Activated CD8-positive, alpha-beta memory T cell treated with anti-CD3 and anti-CD28 coated beads, Interleukin-2, amount 10 ng/mL, durations not matched to agents 7 days and 5 days (primary cell): ENCODE data around the gene DPM2. TPM values are rescaled to one million over a fixed set of nuclear protein-coding genes. Genes with fewer than 3 reads are reported as not detected.

Experiments used
- ATAC-seq: fragments of 150-1000 bp; cut with Tn5 transposase; one replicate; pipeline ENCODE4 v1.10.0; 2021; ENCODE audit warnings: moderate library complexity
- CTCF ChIA-PET: fragments of 350-600 bp; sonication (Branson Sonifier 250); formaldehyde crosslinking; loops from one replicate; lab custom pipeline; 2021; ENCODE audit warnings: antibody characterized with exemption; lab: Charles Lee
- DNase-seq: peaks from one replicate; pipeline ENCODE4 v3.0.0-alpha.2; 2020
- H3K27ac Mint-ChIP-seq: one replicate; pipeline ENCODE4 v1.8.0; 2021; ENCODE audit warnings: mild to moderate bottlenecking, mixed read lengths
- H3K27me3 Mint-ChIP-seq: one replicate; pipeline ENCODE4 v1.8.0; 2021; ENCODE audit warnings: mixed read lengths
- H3K36me3 Mint-ChIP-seq: one replicate; pipeline ENCODE4 v1.8.0; 2021; ENCODE audit warnings: mild to moderate bottlenecking, mixed read lengths
- H3K4me1 Mint-ChIP-seq: one replicate; pipeline ENCODE4 v1.8.0; 2021; ENCODE audit warnings: mixed read lengths
- H3K4me3 Mint-ChIP-seq: one replicate; pipeline ENCODE4 v1.8.0; 2021; ENCODE audit warnings: mild to moderate bottlenecking, moderate library complexity, mixed read lengths
- H3K9me3 Mint-ChIP-seq: one replicate; pipeline ENCODE4 v1.8.0; 2022; ENCODE audit warnings: low read depth, mixed read lengths
- total RNA-seq, 2 experiments: library from RNA; stranded (reverse); gene quantifications; one replicate each; pipeline ENCODE4 v1.2.3, GENCODE V29; 2021

Gene DPM2
- total RNA-seq, 2 experiments from 2014 or later = 51.4 to 53.5 TPM

DNA sequence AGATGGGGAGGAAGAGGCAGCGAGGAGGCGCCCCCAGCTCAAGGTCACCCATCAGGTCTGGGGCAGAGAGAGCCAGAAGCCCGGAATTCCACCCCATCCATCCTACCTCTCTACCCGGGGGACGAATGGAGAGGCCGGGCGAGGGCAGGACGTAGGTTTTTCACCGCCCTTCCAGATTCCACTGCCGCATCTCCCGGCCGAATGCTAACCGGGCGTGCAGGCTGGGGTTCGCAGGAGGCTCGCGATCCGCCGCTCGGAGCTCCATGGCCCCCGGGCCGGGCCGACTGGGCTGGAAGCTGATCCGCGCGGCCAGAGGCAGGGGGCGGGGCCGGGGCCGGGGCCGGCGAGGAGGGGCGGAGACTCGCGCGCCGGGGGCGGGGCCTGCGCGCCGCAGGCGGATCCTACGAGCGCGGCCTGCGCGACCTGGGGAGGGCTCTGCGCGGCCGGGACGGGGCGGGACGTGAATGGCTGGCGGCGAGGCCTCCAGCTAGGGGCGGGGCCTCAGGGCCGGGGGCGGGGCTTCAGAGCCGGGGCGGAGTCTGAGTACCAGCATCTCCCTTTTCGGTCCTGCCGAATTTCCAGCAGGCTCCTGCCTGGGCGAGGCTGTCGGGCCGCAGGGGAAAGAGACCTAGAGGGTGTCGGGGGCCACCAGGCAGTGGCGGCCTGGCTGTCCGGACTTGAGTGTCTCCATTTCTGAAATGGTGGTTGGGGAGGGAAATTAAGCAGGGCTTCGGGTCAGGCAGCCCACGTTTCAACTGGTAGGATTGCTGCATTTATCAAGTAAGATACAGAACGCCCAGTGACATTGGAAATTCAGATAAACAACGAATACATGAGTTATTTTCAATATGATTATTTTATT lies 20.7 kb downstream of the DPM2 start, which contains the start of gene ST6GALNAC4:
Gene ST6GALNAC4, minus strand, starts transcription at position 322 of the 862 bp plus-strand sequence. CDS start 622 bp downstream, outside the sequence.
- ATAC-seq = peak; percentile 94
- peak within 1 kb of the TSS; percentile 81 for H3K4me3 Mint-ChIP-seq
- peaks cover 18% of the 10 kb centered on the region for H3K36me3 Mint-ChIP-seq
- peak; percentile 96 for DNase-seq
- peak within 1 kb of the TSS; percentile 91 for H3K27ac Mint-ChIP-seq
- CTCF ChIA-PET = interaction anchor here (0.8 to 4.2 kb wide), 18 partner anchors 10 to 201 kb away, joined by 3 to 26 read pairs (median 5); partner anchors contain the start of genes CDK9, NAIF1, SH2D3C and SLC25A25
- peaks cover under 1% of the 10 kb centered on the region for H3K27me3 Mint-ChIP-seq
- no peaks in the 10 kb centered on the region for H3K9me3 Mint-ChIP-seq
- peaks cover 75% of the 10 kb centered on the region for H3K4me1 Mint-ChIP-seq

DNA sequence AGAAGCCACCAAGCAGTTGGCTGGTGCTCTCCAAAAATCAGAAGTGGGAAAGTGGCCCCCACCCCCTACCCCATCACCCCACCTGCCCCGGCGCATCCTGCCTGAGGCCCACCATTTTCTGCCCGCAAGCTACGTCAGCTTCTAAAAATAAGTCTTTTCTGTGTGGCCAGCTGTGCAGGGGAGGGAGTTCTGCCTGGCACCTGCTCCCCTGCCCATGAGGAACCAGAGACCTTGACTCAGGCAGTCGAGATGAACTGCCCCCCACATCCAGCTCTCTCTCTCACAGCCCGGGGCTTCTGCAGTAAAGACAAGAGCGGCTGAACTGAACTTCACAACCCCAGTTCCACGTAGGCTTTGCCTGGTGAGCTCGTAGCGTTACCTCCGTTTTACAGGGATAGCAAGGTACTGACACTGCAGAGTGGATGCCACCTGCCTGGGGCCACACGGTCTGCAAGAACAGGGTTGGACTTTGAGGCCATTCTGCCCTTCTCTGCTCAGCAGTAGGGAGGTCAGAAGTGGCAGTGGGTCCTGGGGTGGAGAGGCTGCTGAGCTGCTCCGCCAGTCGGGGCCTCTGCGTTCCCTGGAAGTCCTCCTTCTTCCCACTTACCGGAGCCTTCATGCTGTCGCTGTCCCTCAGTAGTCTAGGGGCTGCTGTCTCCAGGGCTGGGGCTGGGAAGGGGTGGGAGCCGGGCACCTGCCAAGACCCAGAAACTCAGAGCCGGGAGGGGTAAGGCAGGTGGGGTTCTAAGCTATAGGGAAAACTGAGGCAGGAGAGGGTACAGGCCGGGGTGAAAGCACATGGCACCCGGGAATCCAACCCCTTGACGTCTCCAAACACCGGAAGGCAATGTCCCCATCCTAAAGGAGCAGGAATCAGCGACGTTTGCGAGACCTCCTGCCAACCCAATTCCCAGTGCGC lies 21.6 kb downstream of the DPM2 start:
- CTCF ChIA-PET = interaction anchor here (0.6 to 4.2 kb wide), 20 partner anchors 10 to 202 kb away, joined by 3 to 26 read pairs (median 4); partner anchors contain the start of genes CDK9, NAIF1, SLC25A25 and ST6GALNAC6
- peak overlapping the region; percentile 81 for H3K4me3 Mint-ChIP-seq
- no peaks in the 10 kb centered on the region for H3K27me3 Mint-ChIP-seq
- DNase-seq = peak; percentile 83
- H3K27ac Mint-ChIP-seq = peak overlapping the region; percentile 91
- peak; percentile 9 for ATAC-seq
- H3K4me1 Mint-ChIP-seq = peaks cover 77% of the 10 kb centered on the region
- peaks cover 23% of the 10 kb centered on the region for H3K36me3 Mint-ChIP-seq
- H3K9me3 Mint-ChIP-seq = no peaks in the 10 kb centered on the region

DNA sequence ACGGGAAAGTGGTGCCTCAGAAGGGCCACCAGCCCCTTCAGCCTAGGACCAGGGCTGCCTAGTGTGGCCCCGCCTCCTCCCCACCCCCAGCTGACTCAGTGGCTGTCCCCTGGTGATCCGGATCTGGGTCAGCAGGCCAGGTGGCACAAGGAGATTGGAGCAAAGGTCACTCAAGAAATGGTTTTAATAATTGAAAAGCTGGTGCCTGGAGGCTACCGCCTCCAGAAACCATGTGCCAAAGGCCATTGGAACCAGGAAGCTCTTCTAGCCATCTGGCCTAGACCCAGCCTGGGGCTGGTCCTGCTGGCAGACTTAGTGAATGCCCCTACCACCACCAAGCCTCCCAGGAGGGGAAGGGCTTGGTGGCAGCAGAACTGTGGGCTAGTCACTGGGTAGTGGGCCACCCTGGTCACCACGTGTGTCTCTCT lies 22.3 kb downstream of the DPM2 start:
- peaks cover 78% of the 10 kb centered on the region for H3K4me1 Mint-ChIP-seq
- H3K27me3 Mint-ChIP-seq = no peaks in the 10 kb centered on the region
- CTCF ChIA-PET = interaction anchor here (0.8 to 4.2 kb wide), 12 partner anchors 9 to 180 kb away, joined by 3 to 26 read pairs (median 6); partner anchors contain the start of genes CDK9, ST6GALNAC6 and TOR2A
- peaks cover 27% of the 10 kb centered on the region for H3K36me3 Mint-ChIP-seq
- no peaks in the 10 kb centered on the region for H3K9me3 Mint-ChIP-seq
- H3K4me3 Mint-ChIP-seq = peak overlapping the region; percentile 81
- no peak for ATAC-seq
- peak overlapping the region; percentile 91 for H3K27ac Mint-ChIP-seq
- no peak for DNase-seq

DNA sequence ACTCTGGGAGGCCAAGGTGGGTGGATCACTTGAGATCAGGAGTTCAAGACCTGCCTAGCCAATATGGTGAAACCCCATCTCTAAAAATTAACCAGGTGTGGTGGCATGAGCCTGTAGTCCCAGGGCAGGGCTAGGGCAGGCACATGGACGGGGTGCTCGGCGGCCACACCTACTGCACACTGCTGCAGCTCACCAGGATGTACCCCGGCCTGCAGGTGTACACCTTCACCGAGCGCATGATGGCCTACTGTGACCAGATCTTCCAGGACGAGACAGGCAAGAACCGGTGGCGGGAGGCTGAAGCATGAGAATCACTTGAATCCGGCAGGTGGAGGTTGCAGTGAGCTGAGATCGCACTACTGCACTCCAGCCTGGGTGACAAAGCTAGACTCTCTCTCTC lies 24.0 kb downstream of the DPM2 start:
- no peaks in the 10 kb centered on the region for H3K27me3 Mint-ChIP-seq

DNA sequence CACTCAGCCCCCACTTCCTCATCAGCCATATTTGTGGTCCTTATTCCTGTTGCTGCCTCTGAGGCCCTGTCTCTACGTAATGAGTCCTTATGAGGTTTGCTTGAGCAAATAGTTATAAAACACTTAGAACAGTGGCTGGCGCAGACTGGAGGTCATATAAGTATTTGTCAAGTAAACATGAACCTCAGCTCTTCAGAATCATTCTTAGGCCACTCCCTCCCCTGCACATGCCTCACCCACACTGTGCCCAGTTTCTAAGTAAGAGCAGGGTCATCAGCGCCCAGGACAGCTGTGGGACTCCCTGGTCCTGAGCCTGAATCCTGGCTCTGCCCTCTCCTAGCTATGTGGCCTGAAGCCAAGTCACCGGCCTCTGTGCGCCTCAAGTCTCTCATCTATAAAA lies 24.8 kb downstream of the DPM2 start:
- Mint-ChIP-seq H3K4me1 (peaks cover 67% of the 10 kb centered on the region), H3K4me3 (no peak overlapping the region), H3K9me3 (no peaks in the 10 kb centered on the region), H3K36me3 (peaks cover 34% of the 10 kb centered on the region), H3K27me3 (no peaks in the 10 kb centered on the region), H3K27ac (peak overlapping the region; percentile 98)
- CTCF ChIA-PET = interaction anchor here (0.6 to 1.5 kb wide), 3 partner anchors 9 to 1035 kb away, joined by 3 to 5 read pairs (median 4); no protein-coding TSS in a partner anchor
- DNase-seq (no peak), ATAC-seq (no peak)

More for the DNA sequence above, 24.0 kb downstream of the DPM2 start:
- H3K9me3 Mint-ChIP-seq = no peaks in the 10 kb centered on the region
- CTCF ChIA-PET = interaction anchor here (0.6 to 1.5 kb wide), 2 partner anchors 44 to 1036 kb away, joined by 3 to 5 read pairs; no protein-coding TSS in a partner anchor
- DNase-seq (no peak), ATAC-seq (no peak)
- peaks cover 31% of the 10 kb centered on the region for H3K36me3 Mint-ChIP-seq
- peak overlapping the region; percentile 69 for H3K27ac Mint-ChIP-seq
- no peak overlapping the region for H3K4me3 Mint-ChIP-seq
- peaks cover 73% of the 10 kb centered on the region for H3K4me1 Mint-ChIP-seq

DNA sequence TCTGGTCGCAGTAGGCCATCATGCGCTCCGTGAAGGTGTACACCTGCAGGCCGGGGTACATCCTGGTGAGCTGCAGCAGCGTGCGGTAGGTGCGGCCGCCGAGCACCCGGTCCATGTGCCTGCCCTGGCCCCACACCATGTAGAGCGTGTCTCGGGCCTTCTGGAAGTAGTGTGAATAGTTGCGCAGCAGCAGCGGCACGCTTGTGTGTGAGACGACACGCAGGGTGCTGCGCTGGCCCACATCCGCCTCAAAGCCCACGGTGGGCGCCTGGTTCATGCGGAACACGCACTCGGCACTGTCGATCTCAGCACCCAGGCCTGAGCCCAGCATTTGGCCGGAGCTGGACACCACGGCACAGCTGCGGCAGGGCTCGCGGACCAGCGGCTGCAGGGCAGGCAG lies 25.4 kb downstream of the DPM2 start:
- no peaks in the 10 kb centered on the region for H3K27me3 Mint-ChIP-seq
- no peak overlapping the region for H3K4me3 Mint-ChIP-seq
- peak overlapping the region; percentile 98 for H3K27ac Mint-ChIP-seq
- ATAC-seq (no peak), DNase-seq (no peak)
- CTCF ChIA-PET = interaction anchor here (1.0 to 1.5 kb wide), 3 partner anchors 8 to 177 kb away, joined by 3 to 5 read pairs (median 4); partner anchors contain the start of gene TOR2A
- H3K36me3 Mint-ChIP-seq = peaks cover 36% of the 10 kb centered on the region
- H3K9me3 Mint-ChIP-seq = no peaks in the 10 kb centered on the region
- H3K4me1 Mint-ChIP-seq = peaks cover 65% of the 10 kb centered on the region

DNA sequence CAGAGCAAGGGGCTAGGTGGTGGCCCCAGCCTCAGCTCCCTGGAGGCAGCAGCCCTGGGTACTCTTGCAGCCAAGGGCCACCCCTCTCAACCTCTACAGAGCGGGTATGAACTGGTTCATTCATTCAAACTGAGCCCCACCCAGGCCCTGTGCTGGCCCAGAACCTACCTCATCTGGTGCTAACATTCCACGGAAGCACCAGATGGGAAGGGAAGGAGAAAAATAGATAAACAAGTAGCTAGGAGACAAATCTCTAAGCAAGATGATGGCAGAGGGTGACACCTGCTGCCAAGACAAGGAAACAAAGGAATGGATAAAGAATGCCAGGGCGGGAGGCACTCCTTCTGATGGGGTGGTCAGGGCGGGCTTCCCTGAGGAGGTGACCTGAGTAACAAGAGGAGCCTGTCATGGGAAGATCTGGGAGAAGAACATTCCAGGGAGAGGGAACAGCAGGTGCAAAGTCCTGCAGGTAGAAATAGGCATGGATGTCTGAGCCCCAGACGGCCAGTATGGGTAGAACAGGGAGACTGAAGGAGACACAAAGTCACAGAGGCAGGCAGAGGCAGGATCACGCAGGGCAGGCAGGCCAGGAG lies 26.9 kb downstream of the DPM2 start:
- ATAC-seq (no peak), DNase-seq (peak; percentile 40)
- Mint-ChIP-seq H3K4me1 (peaks cover 72% of the 10 kb centered on the region), H3K27ac (peak overlapping the region; percentile 98), H3K4me3 (peak overlapping the region; percentile 55), H3K27me3 (no peaks in the 10 kb centered on the region), H3K9me3 (no peaks in the 10 kb centered on the region), H3K36me3 (peaks cover 36% of the 10 kb centered on the region)
- CTCF ChIA-PET = interaction anchor here (0.6 to 2.7 kb wide), 14 partner anchors 9 to 301 kb away, joined by 3 to 13 read pairs (median 4); partner anchors contain the start of genes CDK9, SH2D3C and TOR2A

DNA sequence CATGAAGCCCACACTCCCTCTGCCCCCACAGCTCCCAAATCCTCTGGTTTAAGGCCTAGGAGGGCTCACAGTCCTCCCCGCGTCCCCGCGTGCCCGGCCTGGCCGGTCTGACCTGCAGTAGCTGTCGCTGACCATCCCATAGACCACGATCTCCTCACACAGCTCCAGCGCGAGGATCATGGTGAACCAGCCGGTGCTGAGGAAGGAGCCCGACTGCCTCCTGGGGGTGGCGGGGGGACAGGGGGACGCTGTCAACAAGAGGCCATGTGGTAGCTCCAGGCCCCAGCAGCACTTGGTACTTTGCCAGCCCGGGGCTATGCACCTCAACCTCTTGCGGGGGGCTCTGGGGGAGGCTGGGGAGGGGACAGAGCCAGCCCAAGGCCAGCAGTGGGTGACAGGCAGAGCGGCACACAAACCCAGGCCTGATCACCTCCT lies 27.8 kb downstream of the DPM2 start:
- Mint-ChIP-seq H3K4me1 (peaks cover 72% of the 10 kb centered on the region), H3K36me3 (peaks cover 38% of the 10 kb centered on the region)

DNA sequence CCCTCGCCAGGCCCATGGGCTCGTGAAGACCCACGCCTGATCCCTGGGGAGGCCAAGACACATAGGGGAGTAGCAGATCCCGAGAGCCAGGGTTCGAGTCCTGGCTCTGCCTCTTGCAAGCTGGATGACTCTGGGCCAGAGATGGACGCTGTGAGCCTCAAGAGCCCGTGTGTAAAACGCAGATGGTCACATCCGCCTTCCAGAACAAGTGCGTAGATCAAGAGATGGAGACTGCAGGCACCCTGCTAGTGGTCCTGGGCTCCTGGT lies 29.1 kb downstream of the DPM2 start:
- peaks cover 42% of the 10 kb centered on the region for H3K36me3 Mint-ChIP-seq
- CTCF ChIA-PET = no interaction called here
- DNase-seq (no peak), ATAC-seq (no peak)
- H3K4me3 Mint-ChIP-seq = no peak overlapping the region
- H3K9me3 Mint-ChIP-seq = no peaks in the 10 kb centered on the region
- no peak overlapping the region for H3K27ac Mint-ChIP-seq
- H3K4me1 Mint-ChIP-seq = peaks cover 71% of the 10 kb centered on the region
- H3K27me3 Mint-ChIP-seq = no peaks in the 10 kb centered on the region

More for the DNA sequence above, 27.8 kb downstream of the DPM2 start:
- CTCF ChIA-PET = interaction anchor here (0.7 to 2.7 kb wide), 10 partner anchors 10 to 175 kb away, joined by 3 to 13 read pairs (median 4); partner anchors contain the start of genes CDK9, SH2D3C and TOR2A
- Mint-ChIP-seq H3K4me3 (no peak overlapping the region), H3K27me3 (no peaks in the 10 kb centered on the region), H3K27ac (no peak overlapping the region), H3K9me3 (no peaks in the 10 kb centered on the region)
- DNase-seq (no peak), ATAC-seq (no peak)

DNA sequence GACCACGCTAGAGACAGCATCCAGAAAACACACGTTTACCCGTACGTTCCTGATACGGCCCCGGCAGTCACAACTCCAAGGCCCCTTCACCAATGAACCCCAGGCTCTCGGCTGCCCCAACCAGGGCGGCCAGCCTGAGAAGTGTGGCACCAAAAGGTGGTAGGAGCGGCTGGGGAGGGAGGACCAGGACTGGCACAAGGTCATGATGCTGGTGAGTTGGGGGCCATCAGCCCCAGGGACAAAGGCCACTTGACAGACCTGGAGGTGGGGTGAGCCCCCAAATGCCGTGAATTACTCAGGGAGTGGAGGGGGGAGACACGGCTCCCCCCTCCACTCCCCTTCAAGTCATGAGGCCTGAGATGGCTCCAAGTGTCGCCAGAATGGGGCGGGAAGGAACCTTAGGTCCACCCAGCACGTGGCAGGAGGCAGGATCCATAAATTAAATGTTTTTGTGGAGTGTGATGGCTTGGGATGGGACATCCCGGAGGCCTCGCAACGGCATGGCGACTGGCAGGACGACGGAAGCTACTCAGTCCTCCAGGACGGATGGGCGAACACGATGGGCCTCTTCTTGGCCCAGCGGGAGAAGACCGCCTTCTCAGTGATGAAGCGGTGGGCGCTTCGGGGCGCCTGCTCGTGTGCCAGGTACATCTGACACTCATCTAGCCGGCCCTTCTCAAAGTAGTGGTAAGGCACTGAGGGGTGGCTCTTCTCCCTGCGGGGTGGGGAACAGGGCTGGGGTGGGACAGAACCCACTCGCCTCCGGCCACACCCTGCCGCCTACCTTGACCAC lies 29.6 kb downstream of the DPM2 start:
- DNase-seq = no peak
- H3K27ac Mint-ChIP-seq = peak overlapping the region; percentile 77
- H3K27me3 Mint-ChIP-seq = no peaks in the 10 kb centered on the region
- H3K4me1 Mint-ChIP-seq = peaks cover 73% of the 10 kb centered on the region
- no peak for ATAC-seq
- no peak overlapping the region for H3K4me3 Mint-ChIP-seq
- no peaks in the 10 kb centered on the region for H3K9me3 Mint-ChIP-seq
- CTCF ChIA-PET = interaction anchor here (6.7 kb wide), 1 partner anchor 13 kb away, joined by 34 read pairs; no protein-coding TSS in a partner anchor
- H3K36me3 Mint-ChIP-seq = peaks cover 41% of the 10 kb centered on the region

DNA sequence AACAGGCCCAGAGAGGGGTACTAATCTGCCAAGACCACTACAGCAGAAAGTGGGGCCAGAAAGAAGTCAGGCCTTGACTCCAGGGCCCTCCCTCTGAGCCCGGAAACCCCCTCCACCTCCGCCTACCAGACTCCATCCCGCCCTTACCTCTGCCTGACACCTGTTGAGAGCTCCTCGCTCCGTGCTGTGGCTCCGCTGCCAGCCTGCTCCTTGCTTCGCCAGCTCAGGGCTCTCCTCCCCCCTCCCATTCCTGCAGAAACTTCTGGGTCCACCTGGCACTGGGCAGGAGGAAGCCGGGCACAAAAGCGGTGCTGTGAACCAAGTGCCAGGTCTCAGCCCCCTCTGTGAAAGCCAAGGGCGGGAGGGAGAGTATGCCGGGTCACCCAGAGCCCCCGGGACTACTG lies 31.9 kb downstream of the DPM2 start:
- H3K9me3 Mint-ChIP-seq = no peaks in the 10 kb centered on the region
- H3K27ac Mint-ChIP-seq = peak overlapping the region; percentile 100
- H3K27me3 Mint-ChIP-seq = no peaks in the 10 kb centered on the region
- peak overlapping the region; percentile 83 for H3K4me3 Mint-ChIP-seq
- peaks cover 25% of the 10 kb centered on the region for H3K36me3 Mint-ChIP-seq
- peak; percentile 42 for ATAC-seq
- H3K4me1 Mint-ChIP-seq = peaks cover 60% of the 10 kb centered on the region
- peak; percentile 81 for DNase-seq
- CTCF ChIA-PET = interaction anchor here (0.6 to 6.7 kb wide), 11 partner anchors 10 to 171 kb away, joined by 3 to 34 read pairs (median 4); partner anchors contain the start of genes CDK9 and TOR2A
